ENCODE data around the gene C14orf132.
A peak's percentile ranks its signal among the peaks of the same experiment; 100 is the strongest.

Gene C14orf132

GRCh38 chr14:96029089-96029645 is 10.0 kb upstream of the C14orf132 start:
- no peak for DNase-seq (ENCODE audit: low read depth)
- no peak overlapping the region for H3K4me3 ChIP-seq (replicated peaks; ENCODE audit: low read depth, low read length)
- no peak for TF ChIP-seq CTCF (IDR thresholded peaks at IDR 0.05; ENCODE audit: low read length, missing control alignments)

- no peak for DNase-seq (ENCODE audit: low read depth)
- no peak for TF ChIP-seq CTCF (IDR thresholded peaks at IDR 0.05; ENCODE audit: low read length, missing control alignments)
- H3K4me3 ChIP-seq (replicated peaks; ENCODE audit: low read depth, low read length): no peak overlapping the region
Measured at GRCh38 chr14:96030108-96030760, 8.9 kb upstream of the C14orf132 start.

- DNase-seq (ENCODE audit: low read depth): no peak
- no peak for TF ChIP-seq CTCF (IDR thresholded peaks at IDR 0.05; ENCODE audit: low read length, missing control alignments)
- no peak overlapping the region for H3K4me3 ChIP-seq (replicated peaks; ENCODE audit: low read depth, low read length)
Measured at GRCh38 chr14:96031691-96032090, 7.5 kb upstream of the C14orf132 start.

- TF ChIP-seq CTCF (IDR thresholded peaks at IDR 0.05; ENCODE audit: low read length, missing control alignments): no peak
- DNase-seq (ENCODE audit: low read depth): no peak
- H3K4me3 ChIP-seq (replicated peaks; ENCODE audit: low read depth, low read length): no peak overlapping the region
Measured at GRCh38 chr14:96035456-96035855, 3.7 kb upstream of the C14orf132 start.

GRCh38 chr14:96037891-96038557 is 1.1 kb upstream of the C14orf132 start:
- TF ChIP-seq CTCF (IDR thresholded peaks at IDR 0.05; ENCODE audit: low read length, missing control alignments): no peak
- H3K4me3 ChIP-seq (replicated peaks; ENCODE audit: low read depth, low read length): no peak overlapping the region
- peak; percentile 33 for DNase-seq (ENCODE audit: low read depth)

- H3K4me3 ChIP-seq (replicated peaks; ENCODE audit: low read depth, low read length): peak overlapping the region; percentile 61
- no peak for TF ChIP-seq CTCF (IDR thresholded peaks at IDR 0.05; ENCODE audit: low read length, missing control alignments)
- DNase-seq (ENCODE audit: low read depth): no peak
Measured at GRCh38 chr14:96038558-96038919, 623 bp upstream of the C14orf132 start.
